Measurements from ENCODE around the gene LRRC9. TPM values are rescaled to one million over a fixed set of nuclear protein-coding genes. Genes with fewer than 3 reads are reported as not detected.

The LRRC9 gene
- total and polyA plus RNA-seq, 2 of the 13 experiments (the other 11 are each of a cell fraction or from before 2014, with no cell fraction given), result 0.08 to 0.18 TPM

DNA sequence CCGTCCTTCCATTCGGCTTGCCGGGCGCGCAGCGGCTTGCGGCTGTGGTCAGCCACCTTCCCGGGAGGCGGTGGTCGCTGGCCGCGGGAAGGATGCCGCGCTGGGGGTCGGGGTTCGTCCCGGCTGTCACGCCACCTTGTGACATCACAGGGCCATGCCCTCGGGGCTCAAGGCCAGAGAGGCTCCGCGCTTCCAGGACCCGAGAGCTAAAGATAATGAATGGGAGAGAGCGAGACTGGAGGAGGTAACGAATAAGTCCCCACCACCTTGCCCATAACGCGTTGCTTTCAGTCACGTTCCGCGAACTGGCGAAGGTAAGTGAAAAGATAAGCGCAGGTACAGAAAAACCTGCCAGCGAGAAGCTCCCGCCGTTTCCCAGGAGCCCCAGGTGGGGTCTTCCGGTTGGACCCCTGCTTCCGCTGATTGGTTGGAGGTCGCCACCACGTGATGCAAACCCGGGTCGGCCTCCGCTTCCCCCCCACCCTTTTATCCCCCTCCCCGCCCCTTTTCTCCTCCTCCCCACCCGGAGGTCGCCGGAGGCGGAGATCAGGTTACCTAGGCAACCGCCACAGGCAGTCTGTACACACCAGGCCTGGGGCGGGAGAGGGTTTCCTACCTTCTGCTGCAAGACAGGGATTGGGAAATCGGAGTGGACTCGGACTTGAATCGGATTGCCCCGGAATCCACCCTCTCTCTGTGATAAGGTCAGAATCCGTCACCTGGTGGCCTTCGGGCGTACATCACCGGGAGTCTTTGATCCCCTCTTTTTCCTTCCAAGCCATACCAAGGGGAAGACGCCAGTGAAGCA, at the start of gene LRRC9 (continued):
- TF ChIP-seq ZNF747 (CRISPR knock-in tag; IDR thresholded peaks at IDR 0.05; ENCODE audit: borderline replicate concordance) (0 out of 2 replicates have a peak, but pooled peaks have one; percentile 56), RELA (CRISPR knock-in tag; IDR thresholded peaks at IDR 0.05) (no peak), GABPB1 (CRISPR knock-in tag; IDR thresholded peaks at IDR 0.05) (peak; percentile 86), RORA (CRISPR knock-in tag; IDR thresholded peaks at IDR 0.05) (no peak), TBL1XR1 (IDR thresholded peaks at IDR 0.05; ENCODE audit: borderline replicate concordance, low read length, partially characterized antibody) (peak; percentile 45), RXRA (CRISPR knock-in tag; IDR thresholded peaks at IDR 0.05) (no peak; the same call in 1 of the 2 replicates), TEF (CRISPR knock-in tag; IDR thresholded peaks at IDR 0.05) (no peak), PCBP2 (optimal IDR thresholded peaks at IDR 0.05; ENCODE audit: low read depth, low read length, poor library complexity, severe bottlenecking) (no peak), RFXAP (CRISPR knock-in tag; IDR thresholded peaks at IDR 0.05; ENCODE audit: borderline replicate concordance) (no peak), ELF4 (CRISPR knock-in tag; IDR thresholded peaks at IDR 0.05; ENCODE audit: borderline replicate concordance) (no peak), SALL2 (CRISPR knock-in tag; IDR thresholded peaks at IDR 0.05) (peak; percentile 80), ZNF326 (CRISPR knock-in tag; IDR thresholded peaks at IDR 0.05; ENCODE audit: borderline replicate concordance) (no peak), DDIT3 (CRISPR knock-in tag; IDR thresholded peaks at IDR 0.05) (no peak), POLR2A (IDR thresholded peaks at IDR 0.05; ENCODE audit: insufficient read depth in 1 of 2, low read depth in 2 of 2, low read length in 2 of 2) (peak; percentile 52 to 53; a peak in 3 of 4 replicates), KAT7 (CRISPR knock-in tag; IDR thresholded peaks at IDR 0.05; ENCODE audit: borderline replicate concordance) (no peak), ZNF260 (CRISPR knock-in tag; IDR thresholded peaks at IDR 0.05; ENCODE audit: borderline replicate concordance, low read depth) (no peak), NCOR1 (IDR thresholded peaks at IDR 0.05; ENCODE audit: borderline replicate concordance, low read length) (peak; percentile 93), RCOR2 (CRISPR knock-in tag; IDR thresholded peaks at IDR 0.05) (peak; percentile 28; the same call in 1 of the 2 replicates), ATF1 (CRISPR knock-in tag; IDR thresholded peaks at IDR 0.05) (no peak), RAD21 (CRISPR knock-in tag; IDR thresholded peaks at IDR 0.05) (no peak), MZF1 (CRISPR knock-in tag; IDR thresholded peaks at IDR 0.05; ENCODE audit: borderline replicate concordance) (no peak)
- TF ChIP-seq, protein P1, sequence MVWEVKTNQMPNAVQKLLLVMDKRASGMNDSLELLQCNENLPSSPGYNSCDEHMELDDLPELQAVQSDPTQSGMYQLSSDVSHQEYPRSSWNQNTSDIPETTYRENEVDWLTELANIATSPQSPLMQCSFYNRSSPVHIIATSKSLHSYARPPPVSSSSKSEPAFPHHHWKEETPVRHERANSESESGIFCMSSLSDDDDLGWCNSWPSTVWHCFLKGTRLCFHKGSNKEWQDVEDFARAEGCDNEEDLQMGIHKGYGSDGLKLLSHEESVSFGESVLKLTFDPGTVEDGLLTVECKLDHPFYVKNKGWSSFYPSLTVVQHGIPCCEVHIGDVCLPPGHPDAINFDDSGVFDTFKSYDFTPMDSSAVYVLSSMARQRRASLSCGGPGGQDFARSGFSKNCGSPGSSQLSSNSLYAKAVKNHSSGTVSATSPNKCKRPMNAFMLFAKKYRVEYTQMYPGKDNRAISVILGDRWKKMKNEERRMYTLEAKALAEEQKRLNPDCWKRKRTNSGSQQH (CRISPR knock-in tag; IDR thresholded peaks at IDR 0.05; ENCODE audit: low read depth), result peak; percentile 77; the same call in 1 of the 2 replicates
- TF ChIP-seq, protein P2, sequence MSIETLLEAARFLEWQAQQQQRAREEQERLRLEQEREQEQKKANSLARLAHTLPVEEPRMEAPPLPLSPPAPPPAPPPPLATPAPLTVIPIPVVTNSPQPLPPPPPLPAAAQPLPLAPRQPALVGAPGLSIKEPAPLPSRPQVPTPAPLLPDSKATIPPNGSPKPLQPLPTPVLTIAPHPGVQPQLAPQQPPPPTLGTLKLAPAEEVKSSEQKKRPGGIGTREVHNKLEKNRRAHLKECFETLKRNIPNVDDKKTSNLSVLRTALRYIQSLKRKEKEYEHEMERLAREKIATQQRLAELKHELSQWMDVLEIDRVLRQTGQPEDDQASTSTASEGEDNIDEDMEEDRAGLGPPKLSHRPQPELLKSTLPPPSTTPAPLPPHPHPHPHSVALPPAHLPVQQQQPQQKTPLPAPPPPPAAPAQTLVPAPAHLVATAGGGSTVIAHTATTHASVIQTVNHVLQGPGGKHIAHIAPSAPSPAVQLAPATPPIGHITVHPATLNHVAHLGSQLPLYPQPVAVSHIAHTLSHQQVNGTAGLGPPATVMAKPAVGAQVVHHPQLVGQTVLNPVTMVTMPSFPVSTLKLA (IDR thresholded peaks at IDR 0.05), result no peak
- TF ChIP-seq, protein P3, sequence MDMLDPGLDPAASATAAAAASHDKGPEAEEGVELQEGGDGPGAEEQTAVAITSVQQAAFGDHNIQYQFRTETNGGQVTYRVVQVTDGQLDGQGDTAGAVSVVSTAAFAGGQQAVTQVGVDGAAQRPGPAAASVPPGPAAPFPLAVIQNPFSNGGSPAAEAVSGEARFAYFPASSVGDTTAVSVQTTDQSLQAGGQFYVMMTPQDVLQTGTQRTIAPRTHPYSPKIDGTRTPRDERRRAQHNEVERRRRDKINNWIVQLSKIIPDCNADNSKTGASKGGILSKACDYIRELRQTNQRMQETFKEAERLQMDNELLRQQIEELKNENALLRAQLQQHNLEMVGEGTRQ (IDR thresholded peaks at IDR 0.05; ENCODE audit: low read depth, low read length), result peak; percentile 81
- TF ChIP-seq, protein P3 (CRISPR knock-in tag; IDR thresholded peaks at IDR 0.05; ENCODE audit: borderline replicate concordance), result peak; percentile 84; the same call in 1 of the 2 replicates

Data from HepG2 (cell line).